OCI-LY7 (cell line): Measurements from ENCODE around the gene RALA.

Source experiments
- EZH2phosphoT487 ChIP-seq: fragments of 200-600 bp; sonication (generic); IDR thresholded peaks from 2 replicates; pipeline ENCODE4 v1.6.1; 2018; ENCODE audit warnings: low read depth, borderline replicate concordance, mild to moderate bottlenecking, mixed run types, antibody characterized with exemption, low read length, moderate library complexity, mixed read lengths
- TF ChIP-seq, protein P1 (sequence below): fragments of 200-600 bp; sonication (generic); conservative IDR thresholded peaks from 2 replicates; pipeline ENCODE4 v1.5.1; 2014; ENCODE audit warnings: mild to moderate bottlenecking, antibody characterized with exemption, low read length, moderate library complexity, mixed read lengths

DNA sequence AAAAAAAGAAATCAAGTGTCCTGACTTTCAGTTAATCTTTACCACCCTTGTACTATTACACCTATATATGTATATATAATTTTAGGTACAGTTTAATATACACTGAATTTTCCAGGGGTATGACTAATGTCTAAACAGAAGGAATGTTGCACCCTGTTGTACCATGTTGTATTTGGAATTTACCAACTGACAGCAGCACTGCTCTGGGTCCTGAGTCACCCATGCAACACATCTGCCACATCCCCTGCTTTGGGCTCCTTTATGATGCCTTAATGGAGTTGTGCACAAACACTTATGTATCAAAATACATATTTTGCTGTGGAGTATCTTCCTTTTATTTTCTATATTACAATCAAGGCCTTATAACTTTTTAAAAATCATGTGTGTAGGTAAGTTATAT lies 36.0 kb upstream of the RALA start:
- TF ChIP-seq, protein P1, sequence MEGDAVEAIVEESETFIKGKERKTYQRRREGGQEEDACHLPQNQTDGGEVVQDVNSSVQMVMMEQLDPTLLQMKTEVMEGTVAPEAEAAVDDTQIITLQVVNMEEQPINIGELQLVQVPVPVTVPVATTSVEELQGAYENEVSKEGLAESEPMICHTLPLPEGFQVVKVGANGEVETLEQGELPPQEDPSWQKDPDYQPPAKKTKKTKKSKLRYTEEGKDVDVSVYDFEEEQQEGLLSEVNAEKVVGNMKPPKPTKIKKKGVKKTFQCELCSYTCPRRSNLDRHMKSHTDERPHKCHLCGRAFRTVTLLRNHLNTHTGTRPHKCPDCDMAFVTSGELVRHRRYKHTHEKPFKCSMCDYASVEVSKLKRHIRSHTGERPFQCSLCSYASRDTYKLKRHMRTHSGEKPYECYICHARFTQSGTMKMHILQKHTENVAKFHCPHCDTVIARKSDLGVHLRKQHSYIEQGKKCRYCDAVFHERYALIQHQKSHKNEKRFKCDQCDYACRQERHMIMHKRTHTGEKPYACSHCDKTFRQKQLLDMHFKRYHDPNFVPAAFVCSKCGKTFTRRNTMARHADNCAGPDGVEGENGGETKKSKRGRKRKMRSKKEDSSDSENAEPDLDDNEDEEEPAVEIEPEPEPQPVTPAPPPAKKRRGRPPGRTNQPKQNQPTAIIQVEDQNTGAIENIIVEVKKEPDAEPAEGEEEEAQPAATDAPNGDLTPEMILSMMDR: no peak
- no peak for TF ChIP-seq EZH2phosphoT487
